ENCODE results near the gene CD320. TPM values are rescaled to one million over a fixed set of nuclear protein-coding genes. Genes with fewer than 3 reads are reported as not detected.
A peak's percentile ranks its signal among the peaks of the same experiment; 100 is the strongest.

CD320 gene
- total RNA-seq, 3 donors from 2014 or later (not counting 1 experiment from before 2014, with no cell fraction given), result 17.0 to 47.1 (median 38.7) TPM

DNA sequence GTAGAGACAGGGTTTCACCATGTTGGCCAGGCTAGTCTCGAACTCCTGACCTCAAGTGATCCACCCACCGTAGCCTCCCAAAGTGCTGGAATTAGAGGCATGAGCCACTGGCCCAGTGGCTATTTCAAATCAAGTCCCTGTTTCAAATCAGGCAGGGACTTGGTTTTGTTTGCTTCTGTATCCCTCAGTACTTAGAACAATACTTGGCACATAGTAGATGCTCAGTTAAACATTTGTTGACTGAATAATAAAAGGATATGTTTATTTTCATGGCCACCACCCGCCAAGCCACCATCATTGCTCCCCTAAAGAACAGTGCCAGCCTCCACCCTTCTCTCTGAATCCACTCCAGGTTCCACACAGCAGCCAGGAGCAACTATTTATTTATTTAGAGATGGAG lies 17.3 kb upstream of the CD320 start:
- Mint-ChIP-seq H3K27me3 (ENCODE audit: low read depth in 2 of 2) (no peaks in the 10 kb centered on the region), H3K9me3 (no peaks in the 10 kb centered on the region), H3K4me3 (no peak overlapping the region), H3K27ac (no peak overlapping the region), H3K4me1 (peaks cover 13 to 22% of the 10 kb centered on the region in 2 donors), H3K36me3 (no peaks in the 10 kb centered on the region)
- DNase-seq (no peak), ATAC-seq (no peak)
- Histone ChIP-seq H3K27me3 (ENCODE audit: control insufficient read depth, insufficient read depth, low read length) (no peaks in the 10 kb centered on the region), H3K9me3 (ENCODE audit: control insufficient read depth, insufficient read depth, low read length) (no peaks in the 10 kb centered on the region), H3K4me3 (ENCODE audit: low read length) (no peak overlapping the region), H3K4me1 (ENCODE audit: control insufficient read depth, insufficient read depth, low read length) (peaks cover 21% of the 10 kb centered on the region), H3K36me3 (ENCODE audit: control insufficient read depth, insufficient read depth, low read length) (peaks cover 18% of the 10 kb centered on the region), H3K27ac (ENCODE audit: low read length) (no peak overlapping the region)
- 100% methylated on average over 2 of the region's 3 CpGs for WGBS (ENCODE audit: insufficient coverage)
- TF ChIP-seq, protein P1, sequence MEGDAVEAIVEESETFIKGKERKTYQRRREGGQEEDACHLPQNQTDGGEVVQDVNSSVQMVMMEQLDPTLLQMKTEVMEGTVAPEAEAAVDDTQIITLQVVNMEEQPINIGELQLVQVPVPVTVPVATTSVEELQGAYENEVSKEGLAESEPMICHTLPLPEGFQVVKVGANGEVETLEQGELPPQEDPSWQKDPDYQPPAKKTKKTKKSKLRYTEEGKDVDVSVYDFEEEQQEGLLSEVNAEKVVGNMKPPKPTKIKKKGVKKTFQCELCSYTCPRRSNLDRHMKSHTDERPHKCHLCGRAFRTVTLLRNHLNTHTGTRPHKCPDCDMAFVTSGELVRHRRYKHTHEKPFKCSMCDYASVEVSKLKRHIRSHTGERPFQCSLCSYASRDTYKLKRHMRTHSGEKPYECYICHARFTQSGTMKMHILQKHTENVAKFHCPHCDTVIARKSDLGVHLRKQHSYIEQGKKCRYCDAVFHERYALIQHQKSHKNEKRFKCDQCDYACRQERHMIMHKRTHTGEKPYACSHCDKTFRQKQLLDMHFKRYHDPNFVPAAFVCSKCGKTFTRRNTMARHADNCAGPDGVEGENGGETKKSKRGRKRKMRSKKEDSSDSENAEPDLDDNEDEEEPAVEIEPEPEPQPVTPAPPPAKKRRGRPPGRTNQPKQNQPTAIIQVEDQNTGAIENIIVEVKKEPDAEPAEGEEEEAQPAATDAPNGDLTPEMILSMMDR (IDR thresholded peaks at IDR 0.05), result no peak
- intact Hi-C loops (cut with micrococcal nuclease), result no loop called here

DNA sequence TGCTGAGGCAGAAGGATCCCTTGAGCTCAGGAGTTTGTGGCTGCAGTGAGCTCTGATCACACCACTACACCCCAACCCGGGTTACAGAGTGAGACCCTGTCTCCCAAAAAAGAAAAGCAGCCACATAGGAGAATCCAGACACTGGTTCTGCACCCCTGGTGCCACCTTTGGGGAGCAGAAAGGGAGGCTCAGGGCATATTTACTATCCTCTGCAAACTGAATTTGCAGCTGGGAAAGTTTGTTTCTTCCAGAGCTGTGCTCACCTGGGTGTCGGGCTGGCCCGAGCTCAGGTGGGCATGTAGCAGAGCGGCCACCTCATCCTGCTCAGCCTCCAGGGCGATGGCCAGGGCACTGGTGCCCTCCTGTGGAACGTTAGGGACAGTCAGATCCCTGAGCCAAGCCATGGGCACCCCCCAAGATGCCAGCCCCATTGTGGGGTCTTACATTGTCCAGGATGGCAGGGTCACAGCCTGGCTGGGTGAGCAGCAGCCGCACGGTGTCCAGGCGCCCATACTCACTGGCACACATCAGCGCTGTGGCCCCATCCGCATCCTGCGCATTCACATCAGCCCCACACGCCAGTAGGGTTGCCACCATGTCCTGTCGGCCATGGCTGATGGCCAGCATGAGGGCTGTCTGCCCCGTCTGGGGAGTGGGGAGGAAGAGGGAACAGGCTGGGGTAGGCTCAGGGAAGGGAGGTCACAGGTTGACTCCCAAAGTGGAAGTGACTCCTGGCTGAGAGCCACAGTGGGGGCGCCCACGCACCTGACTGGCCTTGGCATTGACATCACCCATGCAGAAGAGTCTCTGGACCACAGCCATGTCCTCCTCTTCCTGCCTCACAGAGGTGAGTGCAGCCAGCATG lies 16.3 kb upstream of the CD320 start:
- H3K9me3 Mint-ChIP-seq, result no peaks in the 10 kb centered on the region

DNA sequence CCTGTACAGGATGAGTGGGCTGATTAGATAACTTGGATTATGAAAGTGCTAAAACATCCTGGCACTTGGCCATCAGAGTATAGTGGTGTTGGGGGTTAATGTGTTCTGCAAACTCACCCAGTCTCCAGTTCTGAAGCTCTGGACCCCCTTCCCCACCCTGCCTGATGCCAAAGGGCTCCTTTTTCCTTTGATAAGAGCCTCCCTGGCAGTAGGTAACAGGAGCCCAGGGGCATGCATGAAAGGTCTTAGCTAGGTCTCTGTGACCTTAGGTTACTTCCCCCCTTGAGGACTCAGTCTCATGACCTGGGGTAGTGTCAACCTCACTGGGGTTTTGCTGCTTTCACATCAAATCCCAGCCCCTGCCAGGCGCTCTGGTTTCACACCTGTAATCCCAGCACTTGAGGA lies 15.6 kb upstream of the CD320 start:
- no peak for DNase-seq
- no peak overlapping the region for H3K4me3 Mint-ChIP-seq
- Histone ChIP-seq H3K27me3 (ENCODE audit: control insufficient read depth, insufficient read depth, low read length) (no peaks in the 10 kb centered on the region), H3K4me3 (ENCODE audit: low read length) (no peak overlapping the region), H3K36me3 (ENCODE audit: control insufficient read depth, insufficient read depth, low read length) (peaks cover 18% of the 10 kb centered on the region), H3K4me1 (ENCODE audit: control insufficient read depth, insufficient read depth, low read length) (peaks cover 31% of the 10 kb centered on the region), H3K27ac (ENCODE audit: low read length) (no peak overlapping the region), H3K9me3 (ENCODE audit: control insufficient read depth, insufficient read depth, low read length) (no peaks in the 10 kb centered on the region)
- intact Hi-C loops (cut with micrococcal nuclease), result no loop called here
- WGBS (ENCODE audit: insufficient coverage), result 67% methylated on average over 1 of the region's 1 CpG
- peak overlapping the region in 1 of 2 donors; percentile 11 for H3K27ac Mint-ChIP-seq
- TF ChIP-seq, protein P1 (IDR thresholded peaks at IDR 0.05), result no peak
- ATAC-seq, result no peak
- H3K27me3 Mint-ChIP-seq (ENCODE audit: low read depth in 2 of 2), result no peaks in the 10 kb centered on the region
- peaks cover 24 to 33% of the 10 kb centered on the region in 2 donors for H3K4me1 Mint-ChIP-seq
- no peaks in the 10 kb centered on the region for H3K9me3 Mint-ChIP-seq
- no peaks in the 10 kb centered on the region for H3K36me3 Mint-ChIP-seq

More for the DNA sequence above, 16.3 kb upstream of the CD320 start:
- peaks cover 18% of the 10 kb centered on the region for H3K36me3 ChIP-seq (ENCODE audit: control insufficient read depth, insufficient read depth, low read length)
- no peak for DNase-seq
- H3K4me1 ChIP-seq (ENCODE audit: control insufficient read depth, insufficient read depth, low read length), result peaks cover 31% of the 10 kb centered on the region
- Mint-ChIP-seq H3K36me3 (no peaks in the 10 kb centered on the region), H3K4me3 (no peak overlapping the region), H3K27ac (no peak overlapping the region), H3K4me1 (peaks cover 23 to 32% of the 10 kb centered on the region in 2 donors), H3K27me3 (ENCODE audit: low read depth in 2 of 2) (no peaks in the 10 kb centered on the region)
- WGBS (ENCODE audit: insufficient coverage), result 87% methylated on average over 17 of the region's 17 CpGs
- no peak for ATAC-seq
- H3K27ac ChIP-seq (ENCODE audit: low read length), result no peak overlapping the region
- H3K4me3 ChIP-seq (ENCODE audit: low read length), result no peak overlapping the region
- no peaks in the 10 kb centered on the region for H3K9me3 ChIP-seq (ENCODE audit: control insufficient read depth, insufficient read depth, low read length)
- H3K27me3 ChIP-seq (ENCODE audit: control insufficient read depth, insufficient read depth, low read length), result no peaks in the 10 kb centered on the region
- TF ChIP-seq, protein P1 (IDR thresholded peaks at IDR 0.05), result no peak
- intact Hi-C loops (cut with micrococcal nuclease), result no loop called here
